Thyroid gland (tissue), 4 donors: ENCODE measurements around the gene CHD8. TPM values are rescaled to one million over a fixed set of nuclear protein-coding genes. Genes with fewer than 3 reads are reported as not detected.

Experiments used
- DNase-seq, 2 donors: peaks; one replicate each; pipeline ENCODE4 v3.0.0-alpha.2; 2019
- H3K27ac ChIP-seq, 3 donors: fragments of 200-600 bp; sonication (generic); 1 replicate in 2 of 3; 2 replicates in 1 of 3; pipeline ENCODE4 v1.5.1; 2016 to 2019; ENCODE audit warnings: mild to moderate bottlenecking in 1 of 3, moderate library complexity in 1 of 3
- H3K27me3 ChIP-seq: fragments of 200-600 bp; sonication (generic); one replicate; pipeline ENCODE4 v1.5.1; 2019
- H3K36me3 ChIP-seq, 2 donors: fragments of 200-600 bp; sonication (generic); one replicate each; pipeline ENCODE4 v1.5.1; 2016 to 2019
- H3K4me1 ChIP-seq, 2 donors: fragments of 200-600 bp; sonication (generic); one replicate each; pipeline ENCODE4 v1.5.1; 2017 to 2019
- H3K4me3 ChIP-seq, 3 donors: fragments of 200-600 bp; sonication (generic); replicated peaks in 1 of 3; 1 replicate in 2 of 3; 2 replicates in 1 of 3; pipeline ENCODE4 v1.5.1; 2016; ENCODE audit warnings: mild to moderate bottlenecking in 1 of 3
- H3K9me3 ChIP-seq: fragments of 200-600 bp; sonication (generic); one replicate; pipeline ENCODE4 v1.5.1; 2017
- CTCF ChIP-seq, 6 experiments: fragments of 200-600 bp in 3 of 6; fragments of 450-650 bp in 3 of 6; sonication (generic) in 3 of 6; IDR thresholded peaks; one replicate each; pipeline ENCODE4 v1.5.1; 2016 to 2019; ENCODE audit warnings: antibody characterized with exemption in 6 of 6, mild to moderate bottlenecking in 2 of 6, inconsistent platforms in 1 of 6, moderate library complexity in 1 of 6
- POLR2A ChIP-seq, 2 donors: fragments of 450-650 bp; IDR thresholded peaks; one replicate each; pipeline ENCODE4 v1.6.1; 2017; ENCODE audit warnings: antibody characterized with exemption in 2 of 2, mild to moderate bottlenecking in 2 of 2, moderate library complexity in 1 of 2
- WGBS, 2 donors: methylation state at CpG; one replicate each; pipeline ENCODE4 v1.1.5; 2017; 5-methylcytosine and 5-hydroxymethylcytosine counted together
- intact Hi-C: fragments of 100-400 bp; cut with DNase I; formaldehyde crosslinking; loops from one replicate; pipeline ENCODE4 v1.15.1; 2023
- total RNA-seq, 4 donors: library from RNA; depleted of rRNA; stranded (reverse); fragments of >200 nt; gene quantifications; one replicate each; pipeline ENCODE4 v1.2.3, GENCODE V29; 2016

Gene CHD8
- total RNA-seq, 4 donors from 2014 or later = 64.1 to 102 (median 76.8) TPM

DNA sequence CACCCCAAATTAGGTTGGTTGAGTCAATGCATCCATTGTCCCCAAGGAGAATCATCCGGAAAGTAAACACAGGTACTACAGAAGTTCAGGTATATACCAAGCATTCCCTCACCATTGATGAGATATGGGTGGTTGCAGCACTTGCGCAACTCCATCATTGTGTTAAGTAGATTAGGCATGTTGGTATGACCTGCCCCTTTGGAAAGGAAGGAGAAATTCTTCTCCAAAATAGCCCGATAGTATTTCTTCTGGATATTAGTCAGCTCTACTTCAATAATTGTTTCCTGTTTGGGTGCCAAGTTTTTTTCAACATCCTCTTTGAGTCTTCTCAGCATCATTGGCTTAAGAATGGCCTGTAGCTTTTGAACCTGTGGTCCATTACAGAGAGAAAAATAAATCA is 50.8 kb downstream of the CHD8 start:
- H3K36me3 ChIP-seq = peaks cover 98 to 99% of the 10 kb centered on the region in 2 donors
- 83 to 91% methylated on average over 3 of the region's 3 CpGs for WGBS, 2 donors
- no peak for DNase-seq
- no peak for TF ChIP-seq POLR2A (IDR thresholded peaks at IDR 0.05)
- TF ChIP-seq CTCF (IDR thresholded peaks at IDR 0.05) = no peak
- H3K4me1 ChIP-seq = no peaks in the 10 kb centered on the region
- no peak overlapping the region for H3K27ac ChIP-seq
- intact Hi-C loops = no loop called here
- no peaks in the 10 kb centered on the region for H3K9me3 ChIP-seq
- H3K27me3 ChIP-seq = no peaks in the 10 kb centered on the region
- no peak overlapping the region for H3K4me3 ChIP-seq

GRCh38 chr14:21399311-21399870 is 56.5 kb downstream of the CHD8 start:
- Histone ChIP-seq H3K27me3 (no peaks in the 10 kb centered on the region), H3K4me1 (no peaks in the 10 kb centered on the region), H3K4me3 (no peak overlapping the region), H3K27ac (no peak overlapping the region), H3K36me3 (peaks cover 97 to 99% of the 10 kb centered on the region in 2 donors), H3K9me3 (no peaks in the 10 kb centered on the region)
- intact Hi-C loops = no loop called here
- 95 to 96% methylated on average over 5 of the region's 5 CpGs for WGBS, 2 donors
- no peak for TF ChIP-seq POLR2A (IDR thresholded peaks at IDR 0.05)
- no peak for TF ChIP-seq CTCF (IDR thresholded peaks at IDR 0.05)
- DNase-seq = no peak

- Histone ChIP-seq H3K4me1 (no peaks in the 10 kb centered on the region), H3K9me3 (no peaks in the 10 kb centered on the region), H3K27ac (no peak overlapping the region), H3K36me3 (peaks cover 98 to 99% of the 10 kb centered on the region in 2 donors), H3K27me3 (no peaks in the 10 kb centered on the region), H3K4me3 (no peak overlapping the region)
- TF ChIP-seq CTCF (IDR thresholded peaks at IDR 0.05) (no peak), POLR2A (IDR thresholded peaks at IDR 0.05) (no peak)
- no peak for DNase-seq
- intact Hi-C loops = no loop called here
- WGBS, 2 donors = 94 to 96% methylated on average over 4 of the region's 4 CpGs
These were observed 57.0 kb downstream of the CHD8 start for GRCh38 chr14:21398901-21399300.

- no peak for TF ChIP-seq POLR2A (IDR thresholded peaks at IDR 0.05)
- TF ChIP-seq CTCF (IDR thresholded peaks at IDR 0.05) = no peak
- 0% methylated on average over 1 of the region's 1 CpG for WGBS, 2 donors
- peaks cover 98 to 100% of the 10 kb centered on the region in 2 donors for H3K36me3 ChIP-seq
- H3K27ac ChIP-seq = no peak overlapping the region
- no peaks in the 10 kb centered on the region for H3K27me3 ChIP-seq
- no peaks in the 10 kb centered on the region for H3K4me1 ChIP-seq
- DNase-seq = no peak
- intact Hi-C loops = no loop called here
- no peak overlapping the region for H3K4me3 ChIP-seq
- no peaks in the 10 kb centered on the region for H3K9me3 ChIP-seq
These were observed 60.5 kb downstream of the CHD8 start for GRCh38 chr14:21395450-21395849.

- Histone ChIP-seq H3K27me3 (no peaks in the 10 kb centered on the region), H3K4me3 (no peak overlapping the region), H3K36me3 (peaks cover 6 to 31% of the 10 kb centered on the region in 2 donors), H3K27ac (peak overlapping the region in 2 of 3 donors; percentile 78 to 88), H3K4me1 (peaks cover 13 to 17% of the 10 kb centered on the region in 2 donors), H3K9me3 (no peaks in the 10 kb centered on the region)
- no peak for DNase-seq
- TF ChIP-seq POLR2A (IDR thresholded peaks at IDR 0.05) = no peak
- no peak for TF ChIP-seq CTCF (IDR thresholded peaks at IDR 0.05)
- intact Hi-C loops = loop anchor here (10.0 kb wide), 1 partner anchor 121 kb away; the partner anchor contains the start of gene HNRNPC
- WGBS, 2 donors = 90 to 92% methylated on average over 7 of the region's 7 CpGs
These were observed 70.6 kb downstream of the CHD8 start for GRCh38 chr14:21385188-21385904.
